SK-N-MC (cell line): ENCODE results near the gene PALD1.
"Not testable (repeated sequence)": the region's sequence is repeated elsewhere in the genome, so short reads cannot be mapped to it uniquely, and the experiment has no call there.

ENCODE experiments used
- DNase-seq: peaks from one replicate; pipeline ENCODE4 v3.0.0-alpha.2; 2011; ENCODE audit warnings: low read depth, low spot score
- H3K27ac ChIP-seq: fragments of 200-600 bp; sonication (generic); 2 replicates; pipeline ENCODE4 v1.5.1; 2016; ENCODE audit warnings: mixed run types
- H3K36me3 ChIP-seq: fragments of 200-600 bp; sonication (generic); 2 replicates; pipeline ENCODE4 v1.6.1; 2017; ENCODE audit warnings: antibody characterized with exemption, low read length, mixed read lengths; ENCODE audit not compliant: insufficient read depth
- H3K4me3 ChIP-seq: fragments of 200-600 bp; sonication (generic); 2 replicates; pipeline ENCODE4 v1.5.1; 2016
- H3K9ac ChIP-seq: fragments of 200-600 bp; sonication (generic); 2 replicates; pipeline ENCODE4 v1.8.0; 2017; ENCODE audit warnings: mixed run types, mixed read lengths; ENCODE audit not compliant: insufficient read length
- H3K9me3 ChIP-seq: fragments of 200-600 bp; sonication (generic); 2 replicates; pipeline ENCODE4 v1.6.1; 2017; ENCODE audit warnings: low read depth, mild to moderate bottlenecking, antibody characterized with exemption, low read length, moderate library complexity, mixed read lengths
- EZH2 ChIP-seq: fragments of 200-600 bp; sonication (generic); IDR thresholded peaks from one replicate; pipeline ENCODE4 v1.6.1; 2017; ENCODE audit warnings: antibody characterized with exemption
- FOXP2 ChIP-seq: optimal IDR thresholded peaks from 2 replicates; pipeline ENCODE3; 2011; ENCODE audit warnings: mild to moderate bottlenecking, moderate library complexity; ENCODE audit not compliant: insufficient read depth; ENCODE audit errors: extremely low read length, control extremely low read depth
- POLR2AphosphoS5 ChIP-seq: IDR thresholded peaks from 2 replicates; pipeline ENCODE4 v1.6.1; 2012; ENCODE audit warnings: mild to moderate bottlenecking, low read depth, low read length, borderline replicate concordance

The PALD1 gene

GRCh38 chr10:70477661-70478162, 855 bp upstream of the PALD1 start:
- H3K27ac ChIP-seq = no peak overlapping the region
- no peaks in the 10 kb centered on the region for H3K36me3 ChIP-seq
- no peak for TF ChIP-seq EZH2
- no peak for TF ChIP-seq FOXP2
- TF ChIP-seq POLR2AphosphoS5 = no peak
- DNase-seq = no peak
- peak overlapping the region; percentile 45 for H3K9ac ChIP-seq
- no peaks in the 10 kb centered on the region for H3K9me3 ChIP-seq
- peak overlapping the region; percentile 79 for H3K4me3 ChIP-seq

- Histone ChIP-seq H3K36me3 (no peaks in the 10 kb centered on the region), H3K27ac (no peak overlapping the region), H3K4me3 (peak overlapping the region; percentile 79), H3K9me3 (no peaks in the 10 kb centered on the region), H3K9ac (peak overlapping the region; percentile 62)
- TF ChIP-seq POLR2AphosphoS5 = no peak
- no peak for TF ChIP-seq FOXP2
- TF ChIP-seq EZH2 = no peak
- no peak for DNase-seq
These were observed 606 bp downstream of the PALD1 start for GRCh38 chr10:70479165-70479581.

GRCh38 chr10:70479626-70480238, 1.2 kb downstream of the PALD1 start:
- no peaks in the 10 kb centered on the region for H3K36me3 ChIP-seq
- no peak overlapping the region for H3K27ac ChIP-seq
- H3K9me3 ChIP-seq = no peaks in the 10 kb centered on the region
- no peak for DNase-seq
- H3K9ac ChIP-seq = no peak overlapping the region
- H3K4me3 ChIP-seq = peak overlapping the region; percentile 79
- TF ChIP-seq POLR2AphosphoS5 = no peak
- TF ChIP-seq EZH2 = no peak
- no peak for TF ChIP-seq FOXP2

- H3K36me3 ChIP-seq = no peaks in the 10 kb centered on the region
- no peaks in the 10 kb centered on the region for H3K9me3 ChIP-seq
- DNase-seq = no peak
- H3K4me3 ChIP-seq = no peak overlapping the region
- no peak for TF ChIP-seq FOXP2
- no peak for TF ChIP-seq EZH2
- TF ChIP-seq POLR2AphosphoS5 = no peak
- H3K9ac ChIP-seq = no peak overlapping the region
- H3K27ac ChIP-seq = no peak overlapping the region
These were observed 1.8 kb downstream of the PALD1 start for GRCh38 chr10:70480239-70480861.

GRCh38 chr10:70481105-70481504, 2.5 kb downstream of the PALD1 start:
- Histone ChIP-seq H3K27ac (no peak overlapping the region), H3K36me3 (no peaks in the 10 kb centered on the region), H3K4me3 (no peak overlapping the region), H3K9ac (no peak overlapping the region), H3K9me3 (no peaks in the 10 kb centered on the region)
- TF ChIP-seq POLR2AphosphoS5 = no peak
- TF ChIP-seq EZH2 = no peak
- no peak for TF ChIP-seq FOXP2
- DNase-seq = no peak

GRCh38 chr10:70481831-70482530, 3.4 kb downstream of the PALD1 start:
- Histone ChIP-seq H3K36me3 (no peaks in the 10 kb centered on the region), H3K4me3 (no peak overlapping the region), H3K9ac (no peak overlapping the region), H3K9me3 (no peaks in the 10 kb centered on the region), H3K27ac (no peak overlapping the region)
- TF ChIP-seq FOXP2 = no peak
- TF ChIP-seq EZH2 = no peak
- DNase-seq = no peak

GRCh38 chr10:70482982-70483760, 4.6 kb downstream of the PALD1 start:
- no peak overlapping the region for H3K27ac ChIP-seq

GRCh38 chr10:70483872-70484271, 5.3 kb downstream of the PALD1 start:
- DNase-seq, H3K9me3 ChIP-seq, H3K4me3 ChIP-seq, H3K36me3 ChIP-seq, H3K9ac ChIP-seq, H3K27ac ChIP-seq: not testable (repeated sequence)

More at GRCh38 chr10:70482982-70483760, 4.6 kb downstream of the PALD1 start:
- H3K9ac ChIP-seq = no peak overlapping the region
- no peak for DNase-seq
- H3K9me3 ChIP-seq = no peaks in the 10 kb centered on the region
- H3K36me3 ChIP-seq = no peaks in the 10 kb centered on the region
- TF ChIP-seq FOXP2 = no peak
- no peak for TF ChIP-seq POLR2AphosphoS5
- no peak for TF ChIP-seq EZH2
- H3K4me3 ChIP-seq = no peak overlapping the region

- H3K9ac ChIP-seq = no peak overlapping the region
- no peaks in the 10 kb centered on the region for H3K36me3 ChIP-seq
- no peak for TF ChIP-seq EZH2
- no peak for TF ChIP-seq POLR2AphosphoS5
- TF ChIP-seq FOXP2 = no peak
- no peak overlapping the region for H3K4me3 ChIP-seq
- no peaks in the 10 kb centered on the region for H3K9me3 ChIP-seq
- H3K27ac ChIP-seq = no peak overlapping the region
- no peak for DNase-seq
These were observed 9.3 kb downstream of the PALD1 start for GRCh38 chr10:70487824-70488223.
